PC-3 (cell line): ENCODE data around the gene AP1M1. TPM values are rescaled to one million over a fixed set of nuclear protein-coding genes. Genes with fewer than 3 reads are reported as not detected.

Experiments used
- ATAC-seq: fragments of 200-7000 bp; cut with Tn5 transposase; 2 replicates; pipeline ENCODE4 v1.9.1; 2020; ENCODE audit warnings: mild to moderate bottlenecking, moderate library complexity
- BruUV-seq: library from RNA; stranded (reverse); fragments of 400-500 nt; replicated peaks from 2 replicates; lab custom pipeline; 2021; lab: Mats Ljungman, UMichigan
- CTCF ChIA-PET: fragments of 300-600 bp; sonication (Branson Sonifier 250); formaldehyde crosslinking; loops from one replicate; lab custom pipeline; 2022; ENCODE audit warnings: antibody characterized with exemption; lab: Charles Lee
- POLR2A ChIA-PET: fragments of 300-600 bp; sonication (Branson Sonifier 250); formaldehyde crosslinking; loops from one replicate; lab custom pipeline; 2022; ENCODE audit warnings: antibody characterized with exemption; ENCODE audit not compliant: unreplicated experiment; lab: Charles Lee
- DNase-seq: peaks from one replicate; pipeline ENCODE4 v3.0.0-alpha.2; 2015
- H2AFZ ChIP-seq: fragments of 300-600 bp; sonication (generic); 2 replicates; pipeline ENCODE4 v1.6.0; 2016; ENCODE audit warnings: antibody characterized with exemption, low read length
- H3F3A ChIP-seq: fragments of 300-600 bp; sonication (generic); one replicate; pipeline ENCODE4 v1.6.0; 2017; ENCODE audit warnings: antibody characterized with exemption, low read length, control low read depth, mild to moderate bottlenecking; ENCODE audit not compliant: unreplicated experiment
- H3K27ac ChIP-seq: fragments of 300-600 bp; sonication (generic); 2 replicates; pipeline ENCODE4 v1.5.1; 2016; ENCODE audit warnings: mild to moderate bottlenecking, low read length
- H3K27me3 ChIP-seq: fragments of 300-600 bp; sonication (generic); 2 replicates; pipeline ENCODE4 v1.6.1; 2016; ENCODE audit warnings: low read length, mixed read lengths
- H3K36me3 ChIP-seq: fragments of 300-600 bp; sonication (generic); 2 replicates; pipeline ENCODE4 v1.6.1; 2016; ENCODE audit warnings: low read depth, mixed run types, low read length, mixed read lengths
- H3K4me1 ChIP-seq: fragments of 300-600 bp; sonication (generic); 2 replicates; pipeline ENCODE4 v1.5.1; 2016; ENCODE audit warnings: low read length; ENCODE audit not compliant: insufficient read depth
- H3K4me2 ChIP-seq: fragments of 300-600 bp; sonication (generic); 2 replicates; pipeline ENCODE4 v1.6.0; 2016; ENCODE audit warnings: low read length
- H3K4me3 ChIP-seq: fragments of 300-600 bp; sonication (generic); 2 replicates; pipeline ENCODE4 v1.5.1; 2016; ENCODE audit warnings: mild to moderate bottlenecking, low read length, mixed read lengths
- H3K79me2 ChIP-seq: fragments of 300-600 bp; sonication (generic); 2 replicates; pipeline ENCODE4 v1.6.1; 2017; ENCODE audit warnings: low read length, mixed read lengths
- H3K9ac ChIP-seq: fragments of 300-600 bp; sonication (generic); 2 replicates; pipeline ENCODE4 v1.6.0; 2016; ENCODE audit warnings: mild to moderate bottlenecking, low read length
- H3K9me2 ChIP-seq: fragments of 300-600 bp; sonication (generic); replicated peaks from 2 replicates; pipeline ENCODE4 v1.6.1; 2016; ENCODE audit warnings: mixed run types, low read length, mixed read lengths
- H3K9me3 ChIP-seq: fragments of 300-600 bp; sonication (generic); 2 replicates; pipeline ENCODE4 v1.6.1; 2016; ENCODE audit warnings: low read length, mixed read lengths
- H4K20me1 ChIP-seq: fragments of 300-600 bp; sonication (generic); 2 replicates; pipeline ENCODE4 v1.6.1; 2016; ENCODE audit warnings: low read length, mixed read lengths
- EZH2 ChIP-seq: fragments of 300-600 bp; sonication (generic); IDR thresholded peaks from one replicate; pipeline ENCODE4 v1.6.1; 2017; ENCODE audit warnings: antibody characterized with exemption, mild to moderate bottlenecking, low read length; ENCODE audit not compliant: unreplicated experiment
- EZH2phosphoT487 ChIP-seq: fragments of 300-600 bp; sonication (generic); IDR thresholded peaks from 2 replicates; pipeline ENCODE4 v1.6.1; 2018; ENCODE audit warnings: mild to moderate bottlenecking, antibody characterized with exemption, low read length, borderline replicate concordance
- intact Hi-C: fragments of 100-400 bp; cut with micrococcal nuclease; formaldehyde crosslinking; loops from 2 replicates; pipeline ENCODE4 v1.9.0; 2023
- total RNA-seq: library from RNA; depleted of rRNA; stranded (reverse); fragments of >200 nt; gene quantifications from 2 replicates; pipeline ENCODE4 v1.2.3, GENCODE V29; 2014
- TF ChIP-seq, protein P1 (sequence below): fragments of 300-600 bp; sonication (generic); conservative IDR thresholded peaks from 2 replicates; pipeline ENCODE4 v1.5.1; 2017; ENCODE audit warnings: antibody characterized with exemption, low read depth, mild to moderate bottlenecking, low read length

The AP1M1 gene
- total RNA-seq, 1 experiment from 2014 or later = 104 TPM

DNA sequence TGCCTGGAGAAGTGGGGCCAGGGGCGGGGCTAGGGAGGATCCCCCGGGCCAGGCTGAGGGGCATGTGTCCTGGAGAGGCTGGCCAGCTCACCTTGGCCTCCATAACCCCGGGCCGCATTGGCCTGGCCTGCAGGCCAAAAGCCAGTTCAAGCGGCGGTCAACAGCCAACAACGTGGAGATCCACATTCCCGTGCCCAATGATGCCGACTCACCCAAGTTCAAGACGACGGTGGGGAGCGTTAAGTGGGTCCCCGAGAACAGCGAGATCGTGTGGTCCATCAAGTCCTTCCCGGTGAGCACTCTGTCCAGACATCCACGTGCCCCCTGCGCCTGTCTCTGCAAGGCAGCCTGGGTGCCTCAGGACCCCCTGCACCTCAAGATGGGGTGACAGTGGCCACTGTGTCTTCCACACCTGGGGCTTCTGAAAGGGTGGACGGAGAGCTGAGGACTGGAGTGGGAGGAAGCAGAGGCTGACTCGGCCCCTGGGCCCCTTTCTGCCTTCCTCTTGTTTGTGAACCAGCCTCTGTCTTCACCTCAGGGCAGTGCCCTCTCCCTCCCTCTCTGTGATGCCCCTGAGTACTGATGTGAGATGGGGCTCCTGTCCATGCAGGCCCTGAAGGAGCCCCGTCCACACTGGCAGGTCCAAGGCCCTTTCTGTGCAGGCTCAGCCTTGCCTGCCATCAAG, 31.1 kb downstream of the AP1M1 start:
- BruUV-seq = no TSS peak
- no peak for TF ChIP-seq EZH2phosphoT487
- TF ChIP-seq EZH2 = no peak
- TF ChIP-seq, protein P1, sequence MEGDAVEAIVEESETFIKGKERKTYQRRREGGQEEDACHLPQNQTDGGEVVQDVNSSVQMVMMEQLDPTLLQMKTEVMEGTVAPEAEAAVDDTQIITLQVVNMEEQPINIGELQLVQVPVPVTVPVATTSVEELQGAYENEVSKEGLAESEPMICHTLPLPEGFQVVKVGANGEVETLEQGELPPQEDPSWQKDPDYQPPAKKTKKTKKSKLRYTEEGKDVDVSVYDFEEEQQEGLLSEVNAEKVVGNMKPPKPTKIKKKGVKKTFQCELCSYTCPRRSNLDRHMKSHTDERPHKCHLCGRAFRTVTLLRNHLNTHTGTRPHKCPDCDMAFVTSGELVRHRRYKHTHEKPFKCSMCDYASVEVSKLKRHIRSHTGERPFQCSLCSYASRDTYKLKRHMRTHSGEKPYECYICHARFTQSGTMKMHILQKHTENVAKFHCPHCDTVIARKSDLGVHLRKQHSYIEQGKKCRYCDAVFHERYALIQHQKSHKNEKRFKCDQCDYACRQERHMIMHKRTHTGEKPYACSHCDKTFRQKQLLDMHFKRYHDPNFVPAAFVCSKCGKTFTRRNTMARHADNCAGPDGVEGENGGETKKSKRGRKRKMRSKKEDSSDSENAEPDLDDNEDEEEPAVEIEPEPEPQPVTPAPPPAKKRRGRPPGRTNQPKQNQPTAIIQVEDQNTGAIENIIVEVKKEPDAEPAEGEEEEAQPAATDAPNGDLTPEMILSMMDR = no peak
- Histone ChIP-seq H3K4me3 (no peak overlapping the region), H3K9ac (no peak overlapping the region), H3K36me3 (peaks cover 9% of the 10 kb centered on the region; the same call in 1 of the 2 replicates), H3K9me3 (no peaks in the 10 kb centered on the region), H3K27ac (no peak overlapping the region), H3K4me1 (no peaks in the 10 kb centered on the region), H3K4me2 (no peak overlapping the region), H3F3A (no peaks in the 10 kb centered on the region), H3K27me3 (no peaks in the 10 kb centered on the region), H2AFZ (no peak overlapping the region), H4K20me1 (no peaks in the 10 kb centered on the region), H3K79me2 (no peaks in the 10 kb centered on the region), H3K9me2 (no peaks in the 10 kb centered on the region)
- ATAC-seq (no peak), DNase-seq (no peak)
- ChIA-PET CTCF (no interaction called here), POLR2A (no interaction called here)
- intact Hi-C loops = no loop called here

DNA sequence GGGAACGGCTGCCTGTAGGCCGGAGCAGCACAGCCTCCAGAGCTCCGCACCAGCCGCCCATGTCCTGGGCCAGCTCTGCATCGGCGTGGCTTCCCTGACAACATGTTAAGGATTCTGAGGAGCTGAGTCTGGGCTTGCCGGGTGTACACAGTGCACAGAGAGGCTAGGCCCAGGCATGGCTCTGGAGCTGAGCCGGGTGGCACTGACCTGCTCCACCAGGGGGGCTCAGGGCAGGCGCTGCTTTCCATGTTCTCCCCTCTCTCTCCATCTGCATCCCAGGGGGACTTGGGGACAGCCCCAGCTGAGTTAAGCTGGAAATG, 31.6 kb downstream of the AP1M1 start:
- H3K79me2 ChIP-seq = no peaks in the 10 kb centered on the region
- H3K4me3 ChIP-seq = no peak overlapping the region
- no peaks in the 10 kb centered on the region for H3K9me3 ChIP-seq
- intact Hi-C loops = no loop called here
- no peaks in the 10 kb centered on the region for H3K27me3 ChIP-seq
- CTCF ChIA-PET = no interaction called here
- H2AFZ ChIP-seq = no peak overlapping the region
- H3K4me1 ChIP-seq = no peaks in the 10 kb centered on the region
- TF ChIP-seq EZH2phosphoT487 (no peak), EZH2 (no peak)
- TF ChIP-seq, protein P1 = no peak
- H3K4me2 ChIP-seq = no peak overlapping the region
- ATAC-seq (no peak), DNase-seq (no peak)
- no peaks in the 10 kb centered on the region for H3K9me2 ChIP-seq
- H3F3A ChIP-seq = no peaks in the 10 kb centered on the region
- no TSS peak for BruUV-seq
- H3K36me3 ChIP-seq = peaks cover 9% of the 10 kb centered on the region; the same call in 1 of the 2 replicates
- H4K20me1 ChIP-seq = no peaks in the 10 kb centered on the region
- POLR2A ChIA-PET = no interaction called here
- no peak overlapping the region for H3K27ac ChIP-seq
- no peak overlapping the region for H3K9ac ChIP-seq

DNA sequence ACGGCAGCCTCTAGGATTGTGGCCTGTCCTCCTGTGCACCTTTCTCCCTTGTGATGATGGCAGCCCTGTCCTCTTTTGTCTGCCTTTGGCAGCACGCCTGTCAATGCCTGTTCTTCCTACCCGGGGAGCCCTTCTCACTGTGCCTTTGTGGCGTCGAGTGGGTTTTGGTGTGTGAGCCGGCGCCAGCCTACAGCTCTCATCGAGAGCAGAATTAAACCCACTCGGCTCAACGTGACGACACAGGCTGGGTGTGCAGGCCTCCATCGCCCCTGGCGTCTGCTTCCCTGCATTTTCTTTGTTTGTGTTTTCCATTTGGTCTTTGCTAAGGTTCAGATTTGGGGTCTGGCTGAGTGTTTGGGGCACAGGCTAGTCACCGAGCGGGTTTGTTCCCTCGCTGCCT, 34.4 kb downstream of the AP1M1 start:
- BruUV-seq = no TSS peak
- H3K4me2 ChIP-seq = no peak overlapping the region
- TF ChIP-seq EZH2 (no peak), EZH2phosphoT487 (no peak)
- TF ChIP-seq, protein P1 = no peak
- no peaks in the 10 kb centered on the region for H3K79me2 ChIP-seq
- H4K20me1 ChIP-seq = no peaks in the 10 kb centered on the region
- peaks cover 9% of the 10 kb centered on the region; the same call in 1 of the 2 replicates for H3K36me3 ChIP-seq
- no peaks in the 10 kb centered on the region for H3K9me2 ChIP-seq
- no peak overlapping the region for H3K9ac ChIP-seq
- H3K9me3 ChIP-seq = no peaks in the 10 kb centered on the region
- no peak overlapping the region for H3K4me3 ChIP-seq
- H3K27ac ChIP-seq = no peak overlapping the region
- no peaks in the 10 kb centered on the region for H3K27me3 ChIP-seq
- ChIA-PET POLR2A (no interaction called here), CTCF (no interaction called here)
- DNase-seq = no peak
- H2AFZ ChIP-seq = no peak overlapping the region
- intact Hi-C loops = no loop called here
- H3F3A ChIP-seq = no peaks in the 10 kb centered on the region
- no peak for ATAC-seq
- no peaks in the 10 kb centered on the region for H3K4me1 ChIP-seq
